VCaP (cell line): Measurements from ENCODE around the gene DDHD1.

ENCODE experiments used
- H3K27ac ChIP-seq: fragments of 450-650 bp; 2 replicates; pipeline ENCODE4 v1.5.1; 2017
- TF ChIP-seq, protein P1 (sequence below): fragments of 450-650 bp; conservative IDR thresholded peaks from 2 replicates; pipeline ENCODE4 v1.5.1; 2017; ENCODE audit warnings: mild to moderate bottlenecking, moderate library complexity

Gene DDHD1

DNA sequence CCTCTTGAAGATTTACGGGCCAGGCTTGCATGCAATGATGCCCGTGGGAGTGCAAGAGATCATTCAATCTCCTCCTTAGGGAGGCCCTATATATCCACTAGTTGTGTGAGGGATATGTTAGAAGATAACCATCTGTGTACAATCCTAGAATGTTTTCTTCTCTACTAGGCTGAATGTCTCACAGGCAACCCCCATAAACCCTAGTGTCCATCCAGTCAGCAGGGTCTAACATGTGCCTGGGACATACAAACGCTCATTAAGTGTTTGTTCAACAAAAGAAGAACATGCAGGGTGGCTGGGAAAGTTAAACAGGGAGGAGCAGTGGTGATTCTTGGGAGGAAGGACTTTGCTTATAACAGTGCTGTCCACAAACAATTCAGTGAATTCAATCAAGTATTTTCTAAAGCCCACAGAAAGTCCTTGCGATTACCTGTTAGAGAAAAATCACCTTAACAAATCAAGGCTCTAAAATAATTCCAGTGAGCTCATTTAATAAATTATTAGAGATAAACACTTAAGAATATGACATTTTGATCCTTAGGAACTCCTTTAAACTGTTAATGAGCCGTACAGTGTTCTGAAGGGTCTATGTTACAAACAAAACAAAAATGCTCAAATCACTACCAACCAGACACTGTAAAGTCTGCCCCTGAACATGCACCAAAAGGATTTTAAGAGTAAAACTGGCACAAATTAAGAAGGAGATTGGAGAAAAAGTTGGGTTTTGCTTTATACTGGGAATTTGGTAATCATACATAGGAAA, 105.6 kb downstream of the DDHD1 start:
- TF ChIP-seq, protein P1, sequence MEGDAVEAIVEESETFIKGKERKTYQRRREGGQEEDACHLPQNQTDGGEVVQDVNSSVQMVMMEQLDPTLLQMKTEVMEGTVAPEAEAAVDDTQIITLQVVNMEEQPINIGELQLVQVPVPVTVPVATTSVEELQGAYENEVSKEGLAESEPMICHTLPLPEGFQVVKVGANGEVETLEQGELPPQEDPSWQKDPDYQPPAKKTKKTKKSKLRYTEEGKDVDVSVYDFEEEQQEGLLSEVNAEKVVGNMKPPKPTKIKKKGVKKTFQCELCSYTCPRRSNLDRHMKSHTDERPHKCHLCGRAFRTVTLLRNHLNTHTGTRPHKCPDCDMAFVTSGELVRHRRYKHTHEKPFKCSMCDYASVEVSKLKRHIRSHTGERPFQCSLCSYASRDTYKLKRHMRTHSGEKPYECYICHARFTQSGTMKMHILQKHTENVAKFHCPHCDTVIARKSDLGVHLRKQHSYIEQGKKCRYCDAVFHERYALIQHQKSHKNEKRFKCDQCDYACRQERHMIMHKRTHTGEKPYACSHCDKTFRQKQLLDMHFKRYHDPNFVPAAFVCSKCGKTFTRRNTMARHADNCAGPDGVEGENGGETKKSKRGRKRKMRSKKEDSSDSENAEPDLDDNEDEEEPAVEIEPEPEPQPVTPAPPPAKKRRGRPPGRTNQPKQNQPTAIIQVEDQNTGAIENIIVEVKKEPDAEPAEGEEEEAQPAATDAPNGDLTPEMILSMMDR = no peak
- no peak overlapping the region for H3K27ac ChIP-seq

DNA sequence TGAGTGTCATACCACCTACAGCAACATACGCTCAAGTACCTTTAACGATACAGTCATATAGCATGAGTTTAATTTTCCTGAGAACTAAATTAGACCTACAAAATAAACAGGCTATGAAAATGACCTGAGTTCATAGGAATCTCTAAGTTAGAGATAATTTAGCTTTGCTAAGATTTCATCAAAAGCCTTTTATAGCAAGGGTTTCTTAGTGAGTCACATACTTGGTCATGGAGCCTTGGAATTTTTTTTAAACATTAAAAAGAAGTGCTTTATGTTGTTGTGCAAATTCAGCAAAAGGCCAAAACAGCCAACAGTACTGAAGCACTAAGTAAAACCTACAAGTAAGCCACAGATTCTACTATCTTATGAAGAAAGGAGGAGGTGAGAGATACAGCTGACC, 108.6 kb downstream of the DDHD1 start:
- no peak overlapping the region for H3K27ac ChIP-seq
- TF ChIP-seq, protein P1 = no peak

DNA sequence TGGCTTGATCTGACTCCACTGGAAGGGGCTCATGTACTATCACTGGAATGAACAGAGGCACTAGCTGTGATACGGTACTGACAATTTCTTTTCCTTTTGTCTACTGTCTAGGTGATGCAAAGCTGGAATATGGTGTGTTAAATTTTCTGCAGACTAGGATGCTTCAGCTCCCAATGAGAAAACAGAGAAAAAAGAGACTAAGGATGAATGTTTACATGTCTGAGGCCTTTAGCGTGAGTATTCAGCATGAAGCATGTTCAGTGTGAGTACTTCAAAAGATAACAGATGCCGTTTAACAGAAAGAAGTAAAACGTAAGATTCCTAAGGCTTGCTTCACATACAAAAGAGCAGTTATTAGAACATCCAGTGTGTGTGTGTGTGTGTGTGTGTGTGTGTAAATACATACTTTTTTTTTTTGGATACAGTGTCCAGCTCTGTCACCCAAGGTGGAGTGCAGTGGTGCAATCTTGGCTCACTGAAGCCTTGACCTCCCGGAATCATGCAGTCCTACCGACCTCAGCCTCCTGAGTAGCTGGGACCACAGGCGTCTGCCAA, 110.0 kb downstream of the DDHD1 start:
- TF ChIP-seq, protein P1 = no peak
- no peak overlapping the region for H3K27ac ChIP-seq

DNA sequence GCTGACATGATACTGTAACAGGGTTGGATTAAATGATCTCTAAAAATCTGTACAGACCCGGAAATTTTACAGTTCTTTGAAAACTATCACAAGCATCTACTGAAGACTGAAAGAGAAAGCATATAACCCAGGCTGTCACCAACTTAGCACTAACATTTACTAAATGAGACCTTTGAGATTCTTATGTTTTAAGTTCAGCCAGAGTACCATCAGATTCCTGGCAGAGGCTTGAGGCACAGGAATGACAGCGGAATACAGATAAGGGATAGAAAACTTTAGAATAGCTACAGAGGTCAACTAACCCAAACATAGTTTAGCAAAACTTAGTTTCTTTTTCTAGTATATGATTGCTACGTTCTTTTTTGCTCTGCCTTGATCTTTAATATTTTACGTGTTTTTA, 110.6 kb downstream of the DDHD1 start:
- H3K27ac ChIP-seq = no peak overlapping the region
- TF ChIP-seq, protein P1 = no peak

DNA sequence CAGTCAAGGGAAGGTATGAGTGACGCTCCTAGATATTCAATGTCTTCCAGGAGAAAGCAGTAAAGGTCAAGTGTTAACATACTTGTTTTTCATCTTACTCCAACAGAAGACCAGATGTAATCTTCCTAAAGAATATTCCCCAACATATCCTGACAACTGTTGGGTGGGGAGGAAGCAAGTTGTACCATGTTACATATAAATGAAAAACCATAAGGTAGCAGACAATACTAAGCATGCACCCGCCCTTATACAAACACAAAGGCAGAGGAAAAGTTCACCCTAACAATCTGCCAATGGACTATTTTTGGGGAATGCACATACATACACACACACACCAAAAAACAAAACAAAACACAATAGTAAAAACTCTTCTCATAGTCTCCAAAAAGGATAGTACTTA, 112.1 kb downstream of the DDHD1 start:
- TF ChIP-seq, protein P1 = no peak
- no peak overlapping the region for H3K27ac ChIP-seq

DNA sequence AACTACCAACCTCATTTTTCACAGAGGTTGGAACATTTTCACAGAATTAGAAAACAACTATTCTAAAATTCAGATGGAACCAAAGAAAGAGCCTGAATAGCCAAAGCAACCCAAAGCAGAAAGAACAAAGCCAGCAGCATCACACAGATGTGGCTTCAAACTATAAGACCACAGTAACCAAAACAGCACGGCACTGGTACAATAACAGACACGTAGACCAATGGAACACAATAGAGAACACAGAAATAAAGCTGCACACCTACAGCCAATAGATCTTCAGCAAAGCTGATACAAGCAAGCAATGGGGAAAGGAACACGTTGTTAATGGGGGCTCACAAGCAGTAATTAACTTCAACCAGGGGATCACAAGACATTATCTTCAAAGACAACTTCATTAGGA, 114.5 kb downstream of the DDHD1 start:
- TF ChIP-seq, protein P1 = no peak
- H3K27ac ChIP-seq = no peak overlapping the region

DNA sequence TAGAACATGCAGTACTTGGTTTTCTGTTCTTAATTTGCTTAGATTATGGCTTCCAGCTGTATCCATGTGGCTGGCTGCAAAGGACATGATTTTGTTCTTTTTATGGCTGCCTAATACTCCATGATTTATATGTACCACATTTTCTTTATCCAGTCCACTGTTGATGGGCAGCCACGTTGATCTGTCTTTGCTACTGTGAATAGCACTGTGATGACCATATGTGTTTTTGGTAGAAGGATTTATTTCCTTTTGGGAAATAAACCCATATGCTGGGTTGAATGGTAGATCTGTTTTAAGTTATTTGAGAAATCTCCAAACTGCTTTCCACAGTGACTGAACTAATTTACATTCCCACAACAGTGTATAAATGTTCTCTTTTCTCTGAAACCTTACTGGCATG, 116.1 kb downstream of the DDHD1 start:
- TF ChIP-seq, protein P1 = no peak
- H3K27ac ChIP-seq = no peak overlapping the region
